ENCODE results near the gene NMNAT2. TPM values are rescaled to one million over a fixed set of nuclear protein-coding genes. Genes with fewer than 3 reads are reported as not detected.

The NMNAT2 gene
- total and polyA plus RNA-seq, 2 of the 13 experiments (the other 11 are each of a cell fraction or from before 2014, with no cell fraction given): not detected

- FAIRE-seq: no peak
Measured at GRCh38 chr1:183460596-183460995, 42.4 kb upstream of the NMNAT2 start.

More at GRCh38 chr1:183460596-183460995, 42.4 kb upstream of the NMNAT2 start:
- Histone ChIP-seq H3K9ac (ENCODE audit: insufficient read depth, low read depth, low read length) (no peak overlapping the region), H4K20me1 (ENCODE audit: insufficient read depth, low read length) (no peaks in the 10 kb centered on the region), H3K27ac (ENCODE audit: extremely low read length, insufficient read depth, low read length) (no peak overlapping the region), H3K27me3 (ENCODE audit: control insufficient read depth in 1 of 2, insufficient read depth in 2 of 2, low read length in 2 of 2) (no peaks in the 10 kb centered on the region), H3K9me3 (ENCODE audit: low read length) (no peaks in the 10 kb centered on the region), H3K4me2 (ENCODE audit: low read depth, low read length) (no peak overlapping the region), H3K79me2 (ENCODE audit: insufficient read depth, low read length) (no peaks in the 10 kb centered on the region), H2AFZ (ENCODE audit: low read length) (no peak overlapping the region), H3K36me3 (replicated peaks in 1 of 2; ENCODE audit: control insufficient read depth in 1 of 2, insufficient read depth in 2 of 2, low read length in 2 of 2) (no peaks in the 10 kb centered on the region), H3K4me3 (replicated peaks in 1 of 3; ENCODE audit: insufficient read depth in 1 of 3, low read depth in 2 of 3, low read length in 3 of 3) (no peak overlapping the region), H3K4me1 (ENCODE audit: insufficient read depth, low read length) (no peaks in the 10 kb centered on the region)
- no TSS peak for BruUV-seq (replicated peaks)
- intact Hi-C loops (cut with micrococcal nuclease; ENCODE audit: unreplicated experiment) (no loop called here), in situ Hi-C loops (cut with HindIII; ENCODE audit: extremely low pct_ligation_motif_present, low pct_unique_long_range_greater_than_20kb) (no loop called here)
- ChIA-PET CTCF (ENCODE audit: low intra/inter-chr PET ratio, low total read pairs) (no interaction called here), POLR2A (no interaction called here)
- DNase-seq (ENCODE audit: low spot score): no peak
- TF ChIP-seq ZBTB25 (CRISPR knock-in tag; IDR thresholded peaks at IDR 0.05): no peak
- no peak for TF ChIP-seq MYPOP (CRISPR knock-in tag; IDR thresholded peaks at IDR 0.05)
- TF ChIP-seq NAIF1 (CRISPR knock-in tag; IDR thresholded peaks at IDR 0.05; ENCODE audit: borderline replicate concordance): no peak
- no peak for TF ChIP-seq SYNCRIP (IDR thresholded peaks at IDR 0.05; ENCODE audit: insufficient read depth, low read depth, low read length)
- TF ChIP-seq GATAD2A (CRISPR knock-in tag; IDR thresholded peaks at IDR 0.05): no peak
- no peak for TF ChIP-seq ZIK1 (CRISPR knock-in tag; IDR thresholded peaks at IDR 0.05; ENCODE audit: borderline replicate concordance, low read depth)
- no peak for TF ChIP-seq ZBTB43 (CRISPR knock-in tag; conservative IDR thresholded peaks at IDR 0.05)
- no peak for TF ChIP-seq TBX2 (CRISPR knock-in tag; IDR thresholded peaks at IDR 0.05; ENCODE audit: borderline replicate concordance)
- no peak for TF ChIP-seq HCFC1 (IDR thresholded peaks at IDR 0.05; ENCODE audit: low read depth, low read length)
- TF ChIP-seq NR0B2 (CRISPR knock-in tag; IDR thresholded peaks at IDR 0.05): no peak
- no peak for TF ChIP-seq ZFP1 (CRISPR knock-in tag; IDR thresholded peaks at IDR 0.05)
- WGBS (ENCODE audit: low lambda C conversion rate): 17% methylated on average over 2 of the region's 2 CpGs
- no peak for ATAC-seq

All from HepG2 (cell line).